Measurements from ENCODE around the gene RIN3.

GRCh38 chr14:92698393-92698792 is 184.8 kb downstream of the RIN3 start:
- TF ChIP-seq CTCF (IDR thresholded peaks at IDR 0.05) (no peak), ZFX (IDR thresholded peaks at IDR 0.05; ENCODE audit: borderline replicate concordance) (no peak)
